Suprapubic skin (tissue), 4 donors: ENCODE measurements around the gene TEAD1.

Source experiments
- POLR2A ChIP-seq, 2 donors: fragments of 450-650 bp; IDR thresholded peaks; one replicate each; pipeline ENCODE4 v1.6.1; 2017; ENCODE audit warnings: antibody characterized with exemption in 2 of 2, mild to moderate bottlenecking in 2 of 2, moderate library complexity in 2 of 2
- POLR2AphosphoS5 ChIP-seq, 3 donors: sonication (generic); formaldehyde crosslinking; IDR thresholded peaks; one replicate each; pipeline ENCODE4 v1.6.1; 2017; ENCODE audit warnings: antibody characterized with exemption in 3 of 3
- TF ChIP-seq, protein P1 (sequence below), 2 donors: fragments of 200-600 bp in 1 of 2; fragments of 450-650 bp in 1 of 2; sonication (generic) in 1 of 2; IDR thresholded peaks; one replicate each; pipeline ENCODE4 v1.5.1; 2016 to 2019; ENCODE audit warnings: antibody characterized with exemption in 2 of 2, mild to moderate bottlenecking in 1 of 2, moderate library complexity in 1 of 2

DNA sequence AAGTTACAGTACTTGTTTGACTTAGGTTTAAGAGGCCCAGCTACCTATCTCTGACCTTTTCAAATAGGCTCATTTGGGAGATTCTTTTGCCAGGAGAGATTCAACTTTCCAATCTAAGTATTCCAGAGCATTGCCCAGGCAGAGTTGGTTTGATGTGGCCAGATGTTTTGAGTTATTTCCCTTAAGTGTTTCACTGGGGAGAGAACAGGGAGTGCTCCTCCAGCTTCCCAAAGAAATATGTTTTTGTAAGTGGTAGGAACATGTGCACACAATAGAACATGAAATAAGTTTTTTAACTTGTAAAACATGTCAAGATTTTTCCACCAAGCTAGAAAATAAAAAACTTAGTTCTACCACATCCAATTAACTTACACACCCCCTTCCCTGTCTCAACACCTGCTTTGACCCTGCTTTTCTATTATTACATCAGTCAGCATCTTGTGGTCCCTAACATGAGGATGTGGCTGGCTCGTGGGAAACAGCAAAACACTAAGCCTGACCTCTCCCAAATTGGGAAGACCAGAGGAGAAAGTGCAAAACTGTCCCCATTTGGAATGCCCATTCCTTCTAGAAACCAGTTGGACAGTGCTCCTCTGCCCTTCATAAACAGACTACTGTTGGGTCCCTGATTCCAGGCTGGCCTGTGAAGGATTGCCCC lies 264.5 kb downstream of the TEAD1 start:
- TF ChIP-seq, protein P1, sequence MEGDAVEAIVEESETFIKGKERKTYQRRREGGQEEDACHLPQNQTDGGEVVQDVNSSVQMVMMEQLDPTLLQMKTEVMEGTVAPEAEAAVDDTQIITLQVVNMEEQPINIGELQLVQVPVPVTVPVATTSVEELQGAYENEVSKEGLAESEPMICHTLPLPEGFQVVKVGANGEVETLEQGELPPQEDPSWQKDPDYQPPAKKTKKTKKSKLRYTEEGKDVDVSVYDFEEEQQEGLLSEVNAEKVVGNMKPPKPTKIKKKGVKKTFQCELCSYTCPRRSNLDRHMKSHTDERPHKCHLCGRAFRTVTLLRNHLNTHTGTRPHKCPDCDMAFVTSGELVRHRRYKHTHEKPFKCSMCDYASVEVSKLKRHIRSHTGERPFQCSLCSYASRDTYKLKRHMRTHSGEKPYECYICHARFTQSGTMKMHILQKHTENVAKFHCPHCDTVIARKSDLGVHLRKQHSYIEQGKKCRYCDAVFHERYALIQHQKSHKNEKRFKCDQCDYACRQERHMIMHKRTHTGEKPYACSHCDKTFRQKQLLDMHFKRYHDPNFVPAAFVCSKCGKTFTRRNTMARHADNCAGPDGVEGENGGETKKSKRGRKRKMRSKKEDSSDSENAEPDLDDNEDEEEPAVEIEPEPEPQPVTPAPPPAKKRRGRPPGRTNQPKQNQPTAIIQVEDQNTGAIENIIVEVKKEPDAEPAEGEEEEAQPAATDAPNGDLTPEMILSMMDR (IDR thresholded peaks at IDR 0.05) = no peak
- TF ChIP-seq POLR2AphosphoS5 (IDR thresholded peaks at IDR 0.05) (no peak), POLR2A (IDR thresholded peaks at IDR 0.05) (no peak)
